Activated CD4-positive, alpha-beta T cell treated with anti-CD3 and anti-CD28 coated beads for 24 hours (primary cell): ENCODE measurements around the gene LRCH1.

ENCODE experiments used
- DNase-seq, 2 donors: peaks; one replicate each; pipeline ENCODE4 v3.0.0-alpha.2; 2020; ENCODE audit warnings: low read depth in 2 of 2

The LRCH1 gene

DNA sequence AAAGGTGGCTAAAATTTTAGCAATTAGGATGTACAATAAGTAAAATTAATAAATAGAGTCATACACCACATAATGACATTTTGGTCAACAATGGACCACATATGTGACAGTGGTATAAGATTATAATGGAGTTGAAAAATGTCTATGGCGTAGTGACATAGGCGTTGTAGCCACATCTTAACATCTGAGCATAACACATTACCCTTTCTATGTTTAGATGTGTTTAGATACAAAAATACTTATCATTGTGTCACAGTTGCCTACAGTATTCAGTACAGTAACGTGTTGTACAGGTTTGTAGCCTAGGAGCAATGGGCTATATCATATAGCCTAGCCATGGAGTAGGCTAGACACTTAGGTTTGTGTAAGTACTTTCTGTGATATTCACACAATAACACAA lies 111.2 kb downstream of the LRCH1 start:
- no peak for DNase-seq

DNA sequence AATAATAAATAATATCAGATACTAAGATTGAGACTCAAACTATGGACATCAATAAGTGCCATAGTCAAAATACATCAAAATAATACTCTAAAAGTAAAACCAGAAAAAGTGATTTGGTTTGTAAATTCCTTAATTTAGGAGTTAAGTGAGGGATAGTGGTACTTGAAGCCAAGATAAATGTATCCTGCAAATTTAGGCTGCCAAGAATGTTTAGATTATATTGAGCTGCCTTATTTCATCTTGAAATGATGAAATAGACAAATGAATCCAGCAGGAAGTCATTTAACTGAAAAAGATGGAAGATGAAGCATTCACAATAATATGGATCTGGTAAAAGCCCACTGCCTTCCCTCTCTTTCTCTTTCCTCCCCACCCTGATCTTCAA lies 112.3 kb downstream of the LRCH1 start:
- no peak for DNase-seq

DNA sequence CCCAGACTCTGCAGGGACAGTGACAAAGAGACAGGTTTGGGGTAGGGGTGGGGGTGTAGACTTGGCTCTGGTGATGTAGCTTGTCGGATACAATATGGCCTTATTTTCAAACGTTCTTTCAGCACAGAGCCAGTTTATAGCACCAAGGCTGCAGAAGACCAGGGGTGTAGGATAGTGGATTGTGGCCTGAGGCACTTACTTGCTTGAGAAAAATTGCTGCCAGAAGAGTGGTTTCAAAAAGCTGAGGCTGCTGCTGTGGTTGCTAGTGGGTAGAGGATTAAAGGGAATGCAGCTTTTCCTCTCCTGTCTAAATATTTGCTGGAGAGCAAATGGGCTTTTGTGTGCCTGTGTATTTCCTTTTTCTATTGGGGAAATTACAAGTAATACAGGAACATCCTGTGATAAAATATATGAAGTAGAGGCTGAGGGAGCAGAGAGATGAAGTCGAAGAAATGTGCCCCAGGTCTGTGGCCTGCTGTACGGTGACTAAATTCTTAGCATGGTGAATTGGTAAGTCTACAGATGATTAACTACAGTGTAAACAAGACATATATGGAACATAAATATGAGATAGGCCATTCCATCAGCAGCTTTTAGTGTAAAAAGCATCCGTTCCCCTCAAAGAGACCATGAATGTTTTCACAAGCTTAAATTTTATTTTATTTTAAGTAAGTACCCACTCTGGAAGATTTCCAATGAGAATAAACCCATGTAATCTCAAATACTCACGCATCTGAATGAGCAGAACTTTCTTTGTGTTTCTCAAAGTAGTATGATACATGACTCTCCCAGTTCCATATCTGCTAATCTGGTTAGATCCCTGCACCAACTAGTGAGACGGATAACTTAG lies 112.9 kb downstream of the LRCH1 start:
- no peak for DNase-seq

DNA sequence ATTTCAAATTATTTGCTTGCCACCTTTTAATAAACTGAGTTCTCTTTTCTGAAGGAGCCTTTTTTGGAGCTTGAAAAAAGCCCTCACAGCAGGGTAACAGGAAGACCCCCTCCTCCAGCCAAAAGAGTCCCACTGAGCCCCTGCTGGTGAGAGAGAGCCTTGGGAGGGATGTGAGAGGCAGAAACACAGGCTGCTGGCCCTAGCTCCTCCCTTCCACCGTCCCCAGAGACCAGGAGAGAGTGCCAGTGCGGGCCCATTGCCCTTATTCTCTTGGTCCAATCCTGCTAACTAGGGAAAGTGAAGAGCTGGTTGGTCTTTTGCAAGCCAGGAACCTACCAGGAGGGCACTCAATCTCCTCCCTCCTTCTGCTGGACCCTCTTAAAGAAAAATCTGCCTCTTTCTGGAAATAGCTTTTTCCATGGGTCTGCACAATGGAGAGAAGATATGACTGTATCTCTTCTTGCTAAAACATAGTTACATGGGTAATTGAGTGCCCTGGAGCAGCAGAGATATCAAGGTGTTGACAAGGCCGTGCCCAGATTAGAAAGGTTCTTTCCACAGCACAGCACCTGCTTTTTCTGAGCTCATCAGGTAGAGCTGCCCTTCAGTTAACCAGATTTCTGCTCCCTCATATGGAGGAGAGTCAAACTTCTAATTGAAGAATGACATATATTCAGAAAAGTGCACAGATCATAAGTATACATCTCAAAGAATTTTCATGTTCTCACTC lies 113.9 kb downstream of the LRCH1 start:
- DNase-seq, result no peak

DNA sequence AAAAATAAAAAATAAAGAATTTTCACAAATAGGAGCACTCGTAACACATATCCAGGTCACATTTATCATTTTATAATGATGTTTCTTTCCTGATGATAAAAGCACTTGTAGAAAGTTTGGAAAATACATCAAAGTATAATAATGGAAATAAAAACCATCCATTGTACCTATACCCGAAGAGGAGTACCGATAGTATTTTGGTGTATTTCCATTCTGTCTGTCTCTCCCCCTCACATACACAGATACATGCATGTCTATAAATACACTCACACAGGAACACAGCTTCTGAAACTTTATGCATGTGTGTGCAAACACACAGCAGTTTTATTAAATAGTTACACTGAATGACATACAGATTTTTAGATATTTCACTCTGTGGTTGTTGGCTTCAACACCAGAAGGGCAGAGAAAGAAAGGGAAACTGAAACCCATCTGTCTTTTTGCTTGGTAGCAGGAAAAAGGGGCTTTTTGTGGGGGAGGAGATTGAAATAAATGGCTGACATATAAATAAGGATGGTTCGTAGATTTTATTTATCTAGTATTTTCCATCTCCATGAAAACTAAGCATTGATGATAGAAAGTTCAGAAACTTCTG lies 114.8 kb downstream of the LRCH1 start:
- no peak for DNase-seq

DNA sequence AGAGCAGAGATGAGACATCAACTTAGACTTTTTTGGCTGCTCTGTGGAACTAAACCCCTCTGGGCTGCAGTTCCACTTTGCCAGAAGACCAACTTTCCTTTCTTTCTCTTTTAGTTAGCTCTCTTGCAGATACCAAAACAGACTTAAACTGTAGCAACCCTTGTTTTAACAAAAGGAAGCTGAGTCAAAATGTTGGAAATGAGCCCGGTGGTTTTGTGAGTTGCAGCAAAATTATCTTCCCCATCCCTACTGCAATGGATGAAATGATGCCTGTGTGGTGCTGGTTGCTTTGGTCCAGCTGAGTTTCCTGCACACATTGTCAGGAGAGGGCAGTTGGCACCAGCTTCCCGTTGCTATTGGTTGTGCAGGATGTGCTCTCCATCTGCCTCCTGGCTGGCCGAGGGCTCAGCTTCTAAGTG lies 115.3 kb downstream of the LRCH1 start:
- DNase-seq, result no peak

DNA sequence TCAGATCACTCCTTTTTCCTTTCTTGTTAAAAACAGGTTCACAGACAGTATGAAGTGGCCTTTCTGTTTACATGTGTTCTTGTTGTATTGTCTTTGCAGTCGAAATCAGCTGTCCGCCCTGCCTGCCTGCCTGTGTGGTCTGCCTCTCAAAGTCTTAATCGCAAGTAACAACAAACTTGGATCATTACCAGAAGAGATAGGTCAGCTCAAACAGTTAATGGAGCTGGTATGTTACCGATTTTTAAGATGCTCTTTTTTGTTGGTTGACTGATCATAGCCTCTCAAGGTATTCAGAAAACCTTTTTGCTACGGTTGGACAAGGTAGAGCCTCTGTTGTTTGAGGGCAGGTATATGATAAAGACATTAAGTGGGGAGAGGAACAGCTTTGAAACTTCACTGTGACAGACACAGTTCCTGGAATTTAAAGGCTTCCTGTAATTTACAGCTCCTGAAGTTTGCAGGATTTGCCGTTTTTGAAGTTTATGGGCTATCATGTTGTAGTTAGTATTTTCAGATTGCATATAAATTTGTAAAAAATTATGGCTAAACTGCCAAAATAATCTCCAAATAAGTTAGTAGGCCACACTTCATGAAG lies 116.1 kb downstream of the LRCH1 start:
- no peak for DNase-seq

DNA sequence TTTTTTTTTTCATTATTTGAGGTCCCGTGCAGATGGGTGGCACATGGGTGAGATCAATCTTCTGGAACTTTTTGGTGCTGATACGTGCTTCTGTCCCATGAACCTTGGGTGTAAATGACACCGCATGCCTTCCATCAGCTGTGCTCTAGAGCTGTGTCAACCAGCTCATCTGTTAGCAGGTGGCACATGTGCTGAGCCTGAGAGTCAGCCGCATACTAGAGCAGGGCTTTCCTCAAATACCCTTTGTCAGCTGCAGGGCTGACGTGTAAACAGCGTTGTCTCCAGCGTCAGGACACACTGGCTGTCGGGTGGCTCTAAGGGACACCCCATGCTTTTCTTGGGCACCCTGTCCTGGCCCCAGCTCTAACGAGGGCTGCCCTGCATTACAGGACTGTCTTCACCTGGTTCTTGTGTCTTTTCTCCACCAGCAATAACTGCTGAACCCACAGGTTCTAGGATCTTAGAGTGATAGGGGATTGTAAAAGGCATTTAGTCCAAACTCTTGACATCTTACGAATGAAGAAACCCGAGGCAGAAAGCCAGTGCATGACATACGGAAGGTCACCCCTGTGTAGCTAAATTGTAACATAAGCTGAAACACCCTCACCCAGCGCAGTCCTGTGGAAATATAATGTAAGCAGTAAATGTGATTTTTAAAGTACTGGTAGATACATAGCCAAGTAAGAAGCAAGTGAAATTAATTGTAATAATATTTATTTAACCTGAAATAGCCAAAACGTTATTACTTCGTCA lies 119.5 kb downstream of the LRCH1 start:
- DNase-seq, result no peak

DNA sequence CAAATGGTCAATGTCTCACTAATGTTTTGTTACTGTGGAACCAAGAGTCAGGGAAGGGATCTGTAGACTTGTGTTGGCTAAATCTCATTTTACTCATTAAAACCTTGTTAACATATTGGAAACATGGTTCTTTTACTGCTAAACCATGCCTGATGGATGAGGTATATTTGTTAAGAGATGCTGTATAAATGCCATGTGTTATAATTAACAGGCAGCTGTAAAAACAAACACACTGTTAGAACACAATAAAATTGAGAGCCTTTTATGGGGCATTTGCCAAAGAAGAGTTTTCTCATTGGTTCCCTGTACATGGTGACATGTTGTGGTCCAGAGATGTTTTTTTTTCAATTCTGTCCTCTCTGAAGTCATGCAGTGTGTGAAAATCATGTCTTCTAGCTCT lies 122.0 kb downstream of the LRCH1 start:
- DNase-seq, result no peak

DNA sequence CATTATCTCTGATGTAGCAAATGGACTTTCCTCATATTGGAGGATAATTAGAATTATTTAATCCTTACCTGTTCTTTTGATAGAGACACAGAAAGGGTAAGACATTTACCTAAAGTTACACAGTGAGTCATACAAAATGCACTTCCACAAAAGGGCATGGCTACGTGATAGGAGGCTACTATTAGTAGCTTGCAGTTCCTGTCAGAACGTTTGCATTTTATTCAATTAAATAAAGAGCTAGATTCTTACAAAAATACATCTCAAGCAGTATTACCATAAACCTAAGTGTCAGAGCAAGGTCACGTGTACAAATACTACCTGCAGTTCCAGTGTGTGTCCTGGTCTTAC lies 123.4 kb downstream of the LRCH1 start:
- no peak for DNase-seq

DNA sequence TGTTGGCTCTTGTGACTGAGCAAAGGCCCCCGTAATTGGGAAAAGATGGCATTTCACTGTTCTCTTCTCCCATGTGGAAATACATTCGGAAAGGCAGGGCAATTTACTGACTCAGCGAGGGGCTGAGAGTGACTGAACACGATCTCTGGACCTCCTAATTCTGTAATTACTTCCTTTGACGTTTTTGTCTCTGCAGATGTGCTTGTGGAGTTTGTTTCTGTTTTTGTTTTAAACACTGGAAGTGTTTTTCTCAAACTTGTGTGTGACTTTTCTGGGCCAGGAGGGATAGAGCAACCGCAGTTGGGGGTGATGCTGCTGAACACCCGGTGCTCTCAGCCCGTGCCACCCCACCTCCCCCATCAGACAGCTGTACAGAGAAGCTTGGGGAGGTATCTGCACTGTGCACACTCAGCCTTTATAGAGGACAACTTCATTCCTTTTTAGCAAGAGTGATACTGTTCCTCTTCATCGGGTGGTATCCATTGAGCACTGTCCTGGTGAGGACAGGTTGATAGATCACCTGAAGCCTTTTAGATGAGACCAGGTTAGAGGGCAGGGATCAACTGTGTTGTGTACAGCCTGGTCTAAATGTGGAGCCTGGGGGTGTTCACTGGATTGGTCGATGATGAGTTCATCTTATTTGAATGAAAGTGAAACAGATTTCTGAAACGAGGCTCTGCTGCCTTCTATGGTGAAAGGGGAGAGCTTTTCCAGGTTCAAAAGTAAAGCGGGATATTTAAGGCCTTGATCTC lies 126.6 kb downstream of the LRCH1 start:
- no peak for DNase-seq

DNA sequence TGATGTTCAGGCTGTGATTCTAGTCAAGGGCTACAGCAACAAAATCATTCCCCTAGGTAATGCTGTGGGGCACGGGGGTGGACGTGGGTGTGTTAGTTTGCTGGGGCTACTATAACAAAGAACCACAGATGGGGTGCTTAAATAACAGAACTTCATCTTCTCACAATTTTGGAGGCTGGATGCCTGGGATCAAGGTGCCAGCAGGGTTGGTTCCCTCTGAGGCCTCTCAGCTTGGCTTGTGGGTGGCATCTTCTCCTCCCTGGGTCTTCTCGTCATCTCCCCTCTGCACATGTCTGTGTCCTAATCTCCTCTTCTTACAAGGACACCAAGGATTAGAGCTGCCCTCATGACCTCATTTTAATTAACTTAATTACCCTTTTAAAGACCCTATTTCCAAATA lies 129.0 kb downstream of the LRCH1 start:
- DNase-seq, result no peak

DNA sequence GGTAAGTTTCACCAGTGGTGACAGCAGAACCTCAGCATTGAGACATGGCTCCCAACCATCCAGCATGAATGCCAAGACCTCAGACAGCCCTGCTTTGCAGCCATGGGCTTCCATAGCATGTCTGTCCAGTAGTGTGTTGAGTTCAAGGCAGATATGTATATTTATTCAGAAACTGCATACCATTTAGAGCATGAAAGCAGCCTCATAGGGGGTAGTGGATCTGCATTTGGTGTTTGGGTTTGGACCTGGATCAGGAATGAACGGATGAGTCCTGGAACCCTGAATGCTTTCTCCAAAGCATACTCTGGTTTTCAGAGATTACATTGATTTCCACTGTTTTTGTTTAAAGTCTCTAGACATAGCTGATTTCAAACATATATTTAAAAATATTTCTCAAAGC lies 129.7 kb downstream of the LRCH1 start:
- no peak for DNase-seq

DNA sequence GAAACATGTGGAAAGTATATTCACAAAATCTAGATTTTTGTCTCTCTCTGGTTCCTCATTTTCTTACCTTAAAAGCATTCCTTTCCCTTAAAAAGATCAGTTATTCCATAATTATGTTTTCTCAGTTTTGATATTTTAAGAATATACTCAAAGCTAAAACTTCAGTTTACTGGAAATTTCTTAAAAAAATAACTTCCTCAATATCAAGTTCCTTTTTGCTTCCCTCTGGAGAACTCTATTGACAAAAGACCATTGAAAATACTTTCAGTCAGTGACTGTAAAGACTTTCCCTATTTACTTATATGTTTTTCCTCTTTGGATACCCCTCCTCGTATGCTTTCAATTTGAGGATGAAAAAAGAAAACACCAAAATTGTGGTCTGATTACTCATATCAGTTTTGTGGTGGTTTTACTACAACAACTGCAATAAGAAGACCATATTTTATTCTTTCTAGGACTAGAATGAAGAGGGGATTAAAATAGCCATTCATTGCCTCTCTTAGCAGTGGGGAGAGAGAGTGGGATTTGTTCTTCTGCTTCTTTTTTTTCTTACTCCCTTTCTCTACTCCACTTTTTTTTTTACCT lies 130.8 kb downstream of the LRCH1 start:
- no peak for DNase-seq

DNA sequence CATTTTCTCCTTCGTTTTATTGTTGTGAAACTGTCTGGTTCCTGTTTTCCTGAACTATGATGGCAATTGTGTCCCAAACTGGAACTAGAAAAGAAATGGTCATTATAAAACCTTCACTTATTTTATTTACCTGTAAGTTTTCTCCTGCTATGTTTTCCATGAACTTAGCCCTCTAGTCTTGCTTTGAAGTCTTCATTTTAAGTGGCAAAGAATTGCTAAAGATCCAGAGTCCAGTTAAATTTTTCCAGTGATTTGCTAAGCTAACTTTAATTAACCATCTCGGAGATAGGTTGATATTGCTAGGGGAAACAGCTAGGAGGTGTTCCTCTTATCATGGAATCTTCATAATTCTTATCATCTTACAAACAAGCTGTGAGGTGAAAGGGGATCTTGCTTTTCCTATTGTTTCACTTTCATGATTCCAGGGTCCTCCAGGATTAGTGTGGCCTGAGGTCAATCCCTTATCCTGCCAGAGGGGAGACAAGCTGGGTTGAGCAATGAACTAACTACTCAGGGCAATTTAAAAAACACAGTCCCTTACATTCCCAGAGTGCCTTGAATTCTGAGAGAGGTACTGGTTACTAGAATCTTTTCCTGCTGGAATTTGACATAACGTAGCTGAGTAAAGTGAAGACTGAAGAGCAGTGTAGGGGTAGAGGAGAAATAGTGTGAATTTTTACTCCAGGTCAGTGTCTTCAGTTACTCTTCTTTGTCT lies 131.5 kb downstream of the LRCH1 start:
- DNase-seq, result no peak

DNA sequence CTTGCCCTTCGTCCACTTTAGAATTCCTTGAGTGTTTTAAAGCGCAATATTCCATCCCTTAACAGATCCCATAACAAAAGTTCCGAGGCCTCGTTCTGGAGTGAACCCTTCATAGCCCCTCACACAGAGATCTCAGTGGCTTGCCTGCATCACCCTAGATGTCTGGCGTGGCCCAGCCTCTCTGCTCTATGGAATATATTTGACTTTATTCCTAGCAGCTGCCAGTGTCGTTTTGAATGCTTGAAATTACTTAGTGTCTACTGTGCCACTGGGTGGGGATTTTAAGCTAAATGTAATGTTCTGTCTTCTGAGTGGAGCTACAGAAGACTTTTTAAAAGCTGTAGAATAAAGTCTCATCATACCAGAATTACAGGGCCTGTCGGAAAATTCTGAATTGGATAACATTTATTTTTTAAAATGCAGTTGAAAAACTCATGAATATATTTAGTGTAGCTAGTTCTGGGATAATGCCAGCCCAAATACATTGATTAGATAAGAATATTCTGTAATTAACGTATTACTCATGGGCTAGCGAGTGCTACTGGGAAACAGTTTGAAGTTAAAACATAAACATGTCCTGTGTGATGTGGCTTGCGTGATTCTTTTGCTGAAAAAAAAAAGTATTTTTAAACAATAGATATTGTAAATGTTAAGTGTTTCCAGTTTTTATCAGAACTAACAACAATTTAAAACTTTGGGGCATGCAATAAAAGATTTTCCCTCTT lies 132.2 kb downstream of the LRCH1 start:
- no peak for DNase-seq

DNA sequence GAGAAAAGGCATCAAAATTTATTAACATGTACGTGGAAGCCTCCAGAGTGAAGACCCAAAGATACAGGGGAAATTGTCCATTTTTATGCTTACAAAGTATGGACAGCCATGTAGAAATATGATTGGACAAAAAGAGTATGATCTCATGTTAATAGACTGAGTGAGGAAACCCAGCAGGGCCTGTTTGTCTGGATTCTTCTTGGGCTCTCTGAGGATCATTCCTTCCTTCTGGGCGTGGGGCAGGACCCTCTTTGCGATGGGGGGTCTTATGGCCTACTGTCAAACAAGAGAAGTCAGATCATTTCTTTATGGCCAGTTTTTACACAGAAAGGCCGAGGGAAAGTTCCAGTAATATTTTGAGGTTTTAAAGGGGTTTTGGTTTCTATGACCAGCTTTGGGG lies 133.2 kb downstream of the LRCH1 start:
- no peak for DNase-seq

DNA sequence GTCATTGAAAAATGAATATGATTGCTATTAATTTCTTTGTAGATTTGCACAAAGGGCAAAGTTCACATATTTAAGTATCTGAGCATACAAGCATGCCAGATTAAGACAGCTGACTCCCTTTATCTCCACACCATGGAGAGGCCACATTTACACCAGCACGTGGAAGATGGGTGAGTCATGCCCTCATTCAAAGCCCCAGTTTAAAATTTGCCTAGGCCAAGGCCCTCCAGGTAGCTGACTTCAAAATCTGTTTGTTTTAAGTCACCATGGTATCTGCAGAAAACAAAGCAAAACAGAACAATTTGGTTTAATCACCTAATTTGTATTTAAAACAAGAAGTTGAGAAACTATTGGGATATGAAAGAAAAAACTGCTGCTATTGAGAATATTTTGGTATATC lies 134.8 kb downstream of the LRCH1 start:
- no peak for DNase-seq

DNA sequence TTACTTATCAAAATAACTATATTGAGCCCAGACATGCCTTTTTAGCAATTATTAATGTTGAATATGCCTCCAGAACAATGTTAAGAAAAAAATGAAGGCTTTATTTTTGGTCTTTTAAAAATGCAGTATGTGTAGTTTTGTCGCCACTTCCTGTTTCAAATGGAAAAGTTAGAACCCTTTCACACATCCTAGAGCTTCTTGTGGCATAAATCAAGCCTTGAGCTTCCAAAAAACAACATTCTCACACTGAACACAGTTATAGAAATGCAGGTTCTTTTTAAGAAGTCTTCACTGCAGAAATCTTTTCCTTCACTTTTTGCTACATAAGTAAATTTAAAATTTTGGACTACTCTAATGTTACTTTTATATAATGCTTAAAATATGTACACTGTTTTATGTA lies 135.3 kb downstream of the LRCH1 start:
- DNase-seq, result no peak

DNA sequence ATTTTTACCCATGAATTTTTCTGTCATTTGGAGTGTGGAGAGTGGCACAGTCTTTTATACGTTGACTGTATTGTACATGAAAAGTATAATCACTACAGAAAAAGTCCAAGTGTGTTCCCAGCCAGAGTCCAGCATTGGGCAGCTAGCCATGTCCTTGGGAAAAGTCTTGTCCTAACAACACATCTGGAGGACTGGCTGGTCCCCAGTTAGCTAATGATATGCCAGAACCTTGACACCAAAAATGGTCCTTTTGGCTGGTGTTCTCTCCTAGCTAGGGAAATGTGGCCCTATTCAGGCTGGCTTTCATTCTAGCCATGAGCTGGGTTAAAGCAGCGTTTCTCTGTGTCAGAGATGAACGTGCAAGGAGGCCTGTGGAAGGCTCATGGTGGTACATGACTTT lies 145.0 kb downstream of the LRCH1 start:
- DNase-seq, result no peak
